IMR-90 (cell line): ENCODE measurements around the gene NUP210L.

Experiments used
- CEBPB ChIP-seq: IDR thresholded peaks from 2 replicates; pipeline ENCODE4 v1.6.1; 2012; ENCODE audit warnings: low read depth, low read length, improper control_type of control experiment
- CHD1 ChIP-seq: IDR thresholded peaks from 2 replicates; pipeline ENCODE4 v1.6.1; 2012; ENCODE audit warnings: low read depth, low read length, improper control_type of control experiment
- CTCF ChIP-seq: conservative IDR thresholded peaks from 2 replicates; pipeline ENCODE4 v1.5.1; 2012; ENCODE audit warnings: mild to moderate bottlenecking, low read depth, low read length, improper control_type of control experiment
- ELK1 ChIP-seq: fragments of 150-350 bp; IDR thresholded peaks from 2 replicates; pipeline ENCODE4 v1.6.1; 2016; ENCODE audit warnings: low read depth, mild to moderate bottlenecking, low read length, moderate library complexity, borderline replicate concordance
- FOS ChIP-seq: fragments of 150-350 bp; IDR thresholded peaks from 2 replicates; pipeline ENCODE4 v1.6.1; 2016; ENCODE audit warnings: low read depth, low read length
- MXI1 ChIP-seq: IDR thresholded peaks from 2 replicates; pipeline ENCODE4 v1.6.1; 2012; ENCODE audit warnings: low read depth, mild to moderate bottlenecking, low read length, moderate library complexity, borderline replicate concordance
- POLR2A ChIP-seq: IDR thresholded peaks from 2 replicates; pipeline ENCODE4 v1.6.1; 2012; ENCODE audit warnings: mild to moderate bottlenecking, low read depth, low read length
- RAD21 ChIP-seq: IDR thresholded peaks from 2 replicates; pipeline ENCODE4 v1.6.1; 2012; ENCODE audit warnings: low read length, improper control_type of control experiment
- RCOR1 ChIP-seq: IDR thresholded peaks from 2 replicates; pipeline ENCODE4 v1.6.1; 2012; ENCODE audit warnings: mild to moderate bottlenecking, low read length, improper control_type of control experiment; ENCODE audit not compliant: insufficient replicate concordance
- RFX5 ChIP-seq: IDR thresholded peaks from 2 replicates; pipeline ENCODE4 v1.8.0; 2012; ENCODE audit warnings: low read depth, mild to moderate bottlenecking, low read length, moderate library complexity
- SMC3 ChIP-seq: fragments of 150-350 bp; IDR thresholded peaks from 2 replicates; pipeline ENCODE4 v1.6.1; 2016; ENCODE audit warnings: low read depth, mild to moderate bottlenecking, antibody characterized with exemption, low read length, moderate library complexity
- USF2 ChIP-seq: fragments of 150-350 bp; IDR thresholded peaks from 2 replicates; pipeline ENCODE4 v1.6.1; 2017; ENCODE audit warnings: mild to moderate bottlenecking, antibody characterized with exemption, low read length, low read depth

- TF ChIP-seq POLR2A (no peak), CTCF (no peak), MXI1 (no peak), RAD21 (no peak), USF2 (no peak), RFX5 (no peak), CHD1 (no peak), CEBPB (no peak), FOS (no peak), ELK1 (no peak), RCOR1 (no peak), SMC3 (no peak)
Observed at GRCh38 chr1:153951183-153951582, 203.7 kb downstream of the NUP210L start.
